SH-SY5Y (cell line): ENCODE measurements around the gene MRPS2.

Experiments
- GATA2 ChIP-seq: IDR thresholded peaks from 2 replicates; pipeline ENCODE4 v1.6.1; 2011; ENCODE audit warnings: mild to moderate bottlenecking, low read depth, low read length
- GATA3 ChIP-seq: IDR thresholded peaks from 2 replicates; pipeline ENCODE4 v1.6.1; 2011; ENCODE audit warnings: low read depth, mild to moderate bottlenecking, low read length, moderate library complexity

GRCh38 chr9:135486267-135487065 is 14.0 kb upstream of the MRPS2 start:
- no peak for TF ChIP-seq GATA2
- TF ChIP-seq GATA3, result no peak
